Esophagus muscularis mucosa (tissue), 4 donors: Measurements from ENCODE around the gene GRAMD4.

Experiments used
- EP300 ChIP-seq: sonication (generic); formaldehyde crosslinking; IDR thresholded peaks from one replicate; pipeline ENCODE4 v1.6.1; 2017; ENCODE audit warnings: antibody characterized with exemption
- POLR2A ChIP-seq: fragments of 450-650 bp; IDR thresholded peaks from one replicate; pipeline ENCODE4 v1.6.1; 2017; ENCODE audit warnings: antibody characterized with exemption, moderate library complexity, mild to moderate bottlenecking, low read depth
- POLR2AphosphoS5 ChIP-seq, 2 donors: sonication (generic); formaldehyde crosslinking; IDR thresholded peaks; one replicate each; pipeline ENCODE4 v1.6.1; 2017; ENCODE audit warnings: antibody characterized with exemption in 2 of 2
- TF ChIP-seq, protein P1 (sequence below), 3 experiments: fragments of 200-600 bp in 2 of 3; fragments of 450-650 bp in 1 of 3; sonication (generic) in 2 of 3; IDR thresholded peaks; one replicate each; pipeline ENCODE4 v1.5.1; 2017 to 2019; ENCODE audit warnings: antibody characterized with exemption in 3 of 3, mild to moderate bottlenecking in 2 of 3, moderate library complexity in 1 of 3

DNA sequence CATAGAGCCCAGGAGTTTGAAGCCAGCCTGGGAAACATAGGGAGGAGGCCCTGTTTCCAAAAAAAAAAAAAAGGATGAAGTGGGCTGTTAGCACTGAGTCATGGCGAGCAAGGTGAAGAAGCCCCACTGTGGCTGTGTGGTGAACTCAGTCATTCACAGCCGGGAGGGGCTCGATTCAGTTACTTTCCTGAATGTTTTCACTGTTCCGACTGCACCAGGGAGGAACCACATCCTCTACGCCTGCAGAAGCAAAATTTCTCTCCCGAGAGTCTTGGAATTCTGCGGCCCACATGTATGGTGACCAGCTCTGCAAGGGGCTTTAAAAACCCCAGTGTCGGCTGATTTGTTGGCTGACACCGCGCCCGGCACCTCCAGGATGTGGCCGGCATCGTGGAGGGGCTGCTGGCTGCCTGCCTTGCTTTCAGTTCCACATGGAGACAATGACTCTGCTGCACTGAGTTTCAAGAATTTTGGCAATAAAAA lies 27.8 kb upstream of the GRAMD4 start:
- TF ChIP-seq, protein P1, sequence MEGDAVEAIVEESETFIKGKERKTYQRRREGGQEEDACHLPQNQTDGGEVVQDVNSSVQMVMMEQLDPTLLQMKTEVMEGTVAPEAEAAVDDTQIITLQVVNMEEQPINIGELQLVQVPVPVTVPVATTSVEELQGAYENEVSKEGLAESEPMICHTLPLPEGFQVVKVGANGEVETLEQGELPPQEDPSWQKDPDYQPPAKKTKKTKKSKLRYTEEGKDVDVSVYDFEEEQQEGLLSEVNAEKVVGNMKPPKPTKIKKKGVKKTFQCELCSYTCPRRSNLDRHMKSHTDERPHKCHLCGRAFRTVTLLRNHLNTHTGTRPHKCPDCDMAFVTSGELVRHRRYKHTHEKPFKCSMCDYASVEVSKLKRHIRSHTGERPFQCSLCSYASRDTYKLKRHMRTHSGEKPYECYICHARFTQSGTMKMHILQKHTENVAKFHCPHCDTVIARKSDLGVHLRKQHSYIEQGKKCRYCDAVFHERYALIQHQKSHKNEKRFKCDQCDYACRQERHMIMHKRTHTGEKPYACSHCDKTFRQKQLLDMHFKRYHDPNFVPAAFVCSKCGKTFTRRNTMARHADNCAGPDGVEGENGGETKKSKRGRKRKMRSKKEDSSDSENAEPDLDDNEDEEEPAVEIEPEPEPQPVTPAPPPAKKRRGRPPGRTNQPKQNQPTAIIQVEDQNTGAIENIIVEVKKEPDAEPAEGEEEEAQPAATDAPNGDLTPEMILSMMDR (IDR thresholded peaks at IDR 0.05) = no peak
- no peak for TF ChIP-seq EP300
- no peak for TF ChIP-seq POLR2A
- TF ChIP-seq POLR2AphosphoS5 (IDR thresholded peaks at IDR 0.05) = peak in 1 of 2 donors; percentile 23
